Epithelial cell of proximal tubule (primary cell): ENCODE measurements around the gene NKIRAS2. TPM values are rescaled to one million over a fixed set of nuclear protein-coding genes. Genes with fewer than 3 reads are reported as not detected.

ENCODE experiments used
- DNase-seq: peaks from one replicate; pipeline ENCODE4 v3.0.0-alpha.2; 2011; ENCODE audit warnings: low read depth
- H3K4me3 ChIP-seq: 2 replicates; pipeline ENCODE4 v1.5.1; 2011; ENCODE audit warnings: low read depth, mild to moderate bottlenecking, low read length
- CTCF ChIP-seq: conservative IDR thresholded peaks from 2 replicates; pipeline ENCODE4 v1.5.1; 2012; ENCODE audit warnings: low read depth, mild to moderate bottlenecking, low read length
- total RNA-seq: library from RNA; depleted of rRNA; stranded (reverse); fragments of >200 nt; gene quantifications from 2 replicates; pipeline ENCODE4 v1.2.3, GENCODE V29; 2015

The NKIRAS2 gene
- total RNA-seq, 1 donor from 2014 or later, result 37.7 TPM

GRCh38 chr17:42027590-42027889, 7.7 kb downstream of the NKIRAS2 start:
- TF ChIP-seq CTCF, result no peak
- no peak overlapping the region for H3K4me3 ChIP-seq
- no peak for DNase-seq

- no peak for DNase-seq
- H3K4me3 ChIP-seq, result no peak overlapping the region
- peak; percentile 53 for TF ChIP-seq CTCF
Measured at GRCh38 chr17:42027961-42028790, 8.3 kb downstream of the NKIRAS2 start.

- H3K4me3 ChIP-seq, result no peak overlapping the region
- TF ChIP-seq CTCF, result no peak
- no peak for DNase-seq
Measured at GRCh38 chr17:42028791-42029127, 8.9 kb downstream of the NKIRAS2 start.

GRCh38 chr17:42031584-42031983, 11.7 kb downstream of the NKIRAS2 start:
- DNase-seq, result no peak
- no peak overlapping the region for H3K4me3 ChIP-seq
- TF ChIP-seq CTCF, result no peak

- TF ChIP-seq CTCF, result no peak
- no peak overlapping the region for H3K4me3 ChIP-seq
- DNase-seq, result no peak
Measured at GRCh38 chr17:42034059-42034458, 14.2 kb downstream of the NKIRAS2 start.

- no peak for DNase-seq
- no peak overlapping the region for H3K4me3 ChIP-seq
- TF ChIP-seq CTCF, result no peak
Measured at GRCh38 chr17:42038221-42038973, 18.5 kb downstream of the NKIRAS2 start.
